ENCODE results near the gene ROBO1. TPM values are rescaled to one million over a fixed set of nuclear protein-coding genes. Genes with fewer than 3 reads are reported as not detected.

ROBO1 gene
- total RNA-seq, 1 donor from 2014 or later = 43.7 TPM

DNA sequence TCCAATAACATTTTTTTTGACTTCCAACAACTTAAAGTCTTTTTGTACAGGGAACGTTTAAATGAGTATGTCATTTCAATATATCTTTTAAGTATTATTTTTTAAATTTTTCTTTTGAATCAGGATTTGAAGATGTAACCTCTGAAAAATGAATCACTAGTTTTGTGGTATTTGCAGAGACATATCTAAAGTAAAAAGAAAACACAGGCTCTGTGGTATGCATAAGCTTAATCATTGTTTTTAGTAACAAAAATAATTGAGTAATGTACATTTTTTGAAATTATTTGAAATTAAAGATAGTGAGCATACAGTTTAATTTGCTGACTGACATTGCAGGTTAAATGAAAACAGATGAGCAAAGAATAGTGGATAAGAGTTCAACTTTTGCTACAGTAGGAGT, 531.3 kb downstream of the ROBO1 start:
- Mint-ChIP-seq H3K27me3 (ENCODE audit: low read depth) (no peaks in the 10 kb centered on the region), H3K4me3 (ENCODE audit: unreplicated experiment) (no peak overlapping the region), H3K36me3 (ENCODE audit: low read depth) (no peaks in the 10 kb centered on the region), H3K27ac (ENCODE audit: unreplicated experiment) (no peak overlapping the region), H3K4me1 (ENCODE audit: low read depth) (peaks cover 13% of the 10 kb centered on the region), H3K9me3 (ENCODE audit: low read depth) (peaks cover 6% of the 10 kb centered on the region)
- DNase-seq (ENCODE audit: low spot score) = no peak
- TF ChIP-seq, protein P1, sequence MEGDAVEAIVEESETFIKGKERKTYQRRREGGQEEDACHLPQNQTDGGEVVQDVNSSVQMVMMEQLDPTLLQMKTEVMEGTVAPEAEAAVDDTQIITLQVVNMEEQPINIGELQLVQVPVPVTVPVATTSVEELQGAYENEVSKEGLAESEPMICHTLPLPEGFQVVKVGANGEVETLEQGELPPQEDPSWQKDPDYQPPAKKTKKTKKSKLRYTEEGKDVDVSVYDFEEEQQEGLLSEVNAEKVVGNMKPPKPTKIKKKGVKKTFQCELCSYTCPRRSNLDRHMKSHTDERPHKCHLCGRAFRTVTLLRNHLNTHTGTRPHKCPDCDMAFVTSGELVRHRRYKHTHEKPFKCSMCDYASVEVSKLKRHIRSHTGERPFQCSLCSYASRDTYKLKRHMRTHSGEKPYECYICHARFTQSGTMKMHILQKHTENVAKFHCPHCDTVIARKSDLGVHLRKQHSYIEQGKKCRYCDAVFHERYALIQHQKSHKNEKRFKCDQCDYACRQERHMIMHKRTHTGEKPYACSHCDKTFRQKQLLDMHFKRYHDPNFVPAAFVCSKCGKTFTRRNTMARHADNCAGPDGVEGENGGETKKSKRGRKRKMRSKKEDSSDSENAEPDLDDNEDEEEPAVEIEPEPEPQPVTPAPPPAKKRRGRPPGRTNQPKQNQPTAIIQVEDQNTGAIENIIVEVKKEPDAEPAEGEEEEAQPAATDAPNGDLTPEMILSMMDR (IDR thresholded peaks at IDR 0.05) = no peak

- no peaks in the 10 kb centered on the region for H3K36me3 Mint-ChIP-seq (ENCODE audit: low read depth)
- peaks cover 10% of the 10 kb centered on the region for H3K9me3 Mint-ChIP-seq (ENCODE audit: low read depth)
- TF ChIP-seq, protein P1 (IDR thresholded peaks at IDR 0.05) = no peak
- DNase-seq (ENCODE audit: low spot score) = no peak
- H3K4me1 Mint-ChIP-seq (ENCODE audit: low read depth) = peaks cover 13% of the 10 kb centered on the region
- H3K27ac Mint-ChIP-seq (ENCODE audit: unreplicated experiment) = no peak overlapping the region
- no peak overlapping the region for H3K4me3 Mint-ChIP-seq (ENCODE audit: unreplicated experiment)
- H3K27me3 Mint-ChIP-seq (ENCODE audit: low read depth) = no peaks in the 10 kb centered on the region
Observed at GRCh38 chr3:79233431-79234060, 534.3 kb downstream of the ROBO1 start.

DNA sequence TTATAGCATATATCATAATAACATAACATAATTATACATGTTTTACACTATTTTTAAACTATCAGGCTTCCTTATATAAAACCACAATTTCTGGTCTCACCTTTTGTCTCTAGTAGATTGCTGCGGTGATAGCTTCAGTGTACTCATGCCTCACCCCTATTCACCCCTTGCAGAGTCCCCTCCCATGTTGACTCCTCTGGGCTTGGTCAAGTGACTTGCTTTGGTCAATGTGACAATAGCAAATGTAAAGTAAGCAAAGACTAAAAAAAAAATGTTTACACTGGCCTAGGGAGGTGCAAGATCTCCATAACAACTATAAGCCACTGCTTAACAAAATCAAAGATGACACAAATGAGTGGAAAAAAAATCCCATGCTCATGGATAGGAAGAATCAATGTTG, 537.5 kb downstream of the ROBO1 start:
- H3K27ac Mint-ChIP-seq (ENCODE audit: unreplicated experiment) = no peak overlapping the region
- TF ChIP-seq, protein P1 (IDR thresholded peaks at IDR 0.05) = no peak
- H3K27me3 Mint-ChIP-seq (ENCODE audit: low read depth) = no peaks in the 10 kb centered on the region
- peaks cover 14% of the 10 kb centered on the region for H3K9me3 Mint-ChIP-seq (ENCODE audit: low read depth)
- H3K4me3 Mint-ChIP-seq (ENCODE audit: unreplicated experiment) = no peak overlapping the region
- no peak for DNase-seq (ENCODE audit: low spot score)
- H3K4me1 Mint-ChIP-seq (ENCODE audit: low read depth) = peaks cover 7% of the 10 kb centered on the region
- H3K36me3 Mint-ChIP-seq (ENCODE audit: low read depth) = no peaks in the 10 kb centered on the region

- Mint-ChIP-seq H3K4me1 (ENCODE audit: low read depth) (no peaks in the 10 kb centered on the region), H3K9me3 (ENCODE audit: low read depth) (no peaks in the 10 kb centered on the region), H3K36me3 (ENCODE audit: low read depth) (no peaks in the 10 kb centered on the region)
Observed at GRCh38 chr3:79217096-79217495, 550.7 kb downstream of the ROBO1 start.

GRCh38 chr3:79215286-79215685, 552.5 kb downstream of the ROBO1 start:
- Mint-ChIP-seq H3K27me3 (ENCODE audit: low read depth) (no peaks in the 10 kb centered on the region), H3K9me3 (ENCODE audit: low read depth) (peaks cover 2% of the 10 kb centered on the region), H3K4me1 (ENCODE audit: low read depth) (no peaks in the 10 kb centered on the region), H3K36me3 (ENCODE audit: low read depth) (no peaks in the 10 kb centered on the region), H3K27ac (ENCODE audit: unreplicated experiment) (no peak overlapping the region), H3K4me3 (ENCODE audit: unreplicated experiment) (no peak overlapping the region)
- DNase-seq (ENCODE audit: low spot score) = no peak
- TF ChIP-seq, protein P1 (IDR thresholded peaks at IDR 0.05) = no peak

More at GRCh38 chr3:79217096-79217495, 550.7 kb downstream of the ROBO1 start:
- no peak overlapping the region for H3K27ac Mint-ChIP-seq (ENCODE audit: unreplicated experiment)
- TF ChIP-seq, protein P1 (IDR thresholded peaks at IDR 0.05) = no peak
- H3K27me3 Mint-ChIP-seq (ENCODE audit: low read depth) = no peaks in the 10 kb centered on the region
- no peak for DNase-seq (ENCODE audit: low spot score)
- no peak overlapping the region for H3K4me3 Mint-ChIP-seq (ENCODE audit: unreplicated experiment)
